ENCODE measurements around the gene DPH6.

DPH6 gene

GRCh38 chr15:35327789-35328188 is 218.2 kb downstream of the DPH6 start:
- DNase-seq, result no peak

GRCh38 chr15:35325374-35325941 is 220.5 kb downstream of the DPH6 start:
- DNase-seq, result no peak

DNA sequence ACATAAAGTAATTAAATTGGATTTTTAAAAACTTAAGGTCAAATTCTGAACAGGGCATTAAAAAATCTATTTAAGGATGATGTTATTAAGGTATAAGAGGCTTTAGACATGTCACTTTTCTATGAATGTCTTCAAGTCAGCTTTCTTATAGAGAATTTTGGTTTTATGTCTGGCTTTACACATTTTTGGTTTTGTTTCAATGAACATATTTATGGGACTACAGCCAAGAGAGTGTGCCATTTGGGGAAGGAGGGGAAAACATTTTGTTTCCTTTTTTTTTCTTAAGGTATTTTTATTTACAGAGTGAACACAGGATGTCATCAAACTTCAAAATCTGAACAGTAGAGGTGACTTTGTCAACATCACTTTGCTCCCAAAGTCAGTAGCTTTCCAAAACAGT is 222.8 kb downstream of the DPH6 start:
- DNase-seq, result no peak

DNA sequence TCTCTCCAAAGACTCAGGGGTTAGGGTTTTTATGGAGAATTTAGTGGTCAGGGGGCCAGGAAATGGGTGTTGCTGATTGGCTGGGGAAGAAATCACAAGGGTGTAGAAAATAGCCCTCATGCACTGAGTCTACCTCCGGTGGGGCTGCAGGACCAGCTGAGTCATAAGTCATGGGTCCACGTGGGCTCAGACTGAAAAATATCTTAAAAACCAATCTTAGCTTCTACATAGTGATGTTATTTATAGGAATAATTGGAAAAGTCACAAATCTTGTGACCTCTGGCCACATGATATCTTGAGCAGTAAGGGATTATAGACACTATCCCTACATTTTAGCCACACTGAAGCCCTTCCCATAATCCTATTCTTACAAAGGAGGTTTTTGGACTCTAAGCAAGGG is 224.0 kb downstream of the DPH6 start:
- DNase-seq, result no peak

- no peak for DNase-seq
These were observed 225.1 kb downstream of the DPH6 start for GRCh38 chr15:35320911-35321310.
